ENCODE results near the gene ZFP92. TPM values are rescaled to one million over a fixed set of nuclear protein-coding genes. Genes with fewer than 3 reads are reported as not detected.
A peak's percentile ranks its signal among the peaks of the same experiment; 100 is the strongest.

Gene ZFP92
- total and polyA plus RNA-seq, 2 donors, result 0.19 to 0.27 TPM

DNA sequence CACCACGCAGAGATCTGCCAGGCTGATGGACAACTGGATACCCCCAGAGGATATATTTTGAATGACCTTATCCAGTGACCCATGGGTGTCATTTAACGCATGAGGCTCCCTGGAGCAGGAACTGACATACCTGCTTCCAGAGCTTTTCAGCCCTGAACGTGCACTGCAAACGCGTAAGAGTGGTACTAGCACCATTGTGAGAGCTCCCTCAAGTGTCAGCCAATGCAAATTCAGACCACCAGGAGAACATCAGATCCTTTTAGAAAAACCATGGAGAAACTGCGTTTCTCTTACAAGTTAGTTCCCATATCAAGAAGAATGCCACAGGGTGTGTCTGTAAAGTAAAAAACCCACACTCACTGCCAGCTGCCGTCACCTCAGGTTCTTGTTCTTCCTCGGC, 27.3 kb downstream of the ZFP92 start:
- peak in 1 of 9 donors; percentile 26 for DNase-seq (ENCODE audit: low read depth in 6 of 9, low spot score in 9 of 9)
- Histone ChIP-seq H3K4me1 (ENCODE audit: control insufficient read depth in 2 of 2, insufficient read depth in 2 of 2, low read length in 2 of 2) (no peaks in the 10 kb centered on the region), H3K27ac (ENCODE audit: low read depth in 1 of 2, low read length in 1 of 2) (no peak overlapping the region), H3K27me3 (ENCODE audit: control insufficient read depth in 2 of 2, insufficient read depth in 1 of 2, low read length in 1 of 2) (no peaks in the 10 kb centered on the region), H3K4me3 (ENCODE audit: low read length in 2 of 2) (no peak overlapping the region), H3K36me3 (ENCODE audit: control insufficient read depth in 2 of 2, insufficient read depth in 2 of 2, low read length in 1 of 2) (no peaks in the 10 kb centered on the region), H3K9me3 (ENCODE audit: control insufficient read depth in 2 of 2, insufficient read depth in 1 of 2, low read length in 1 of 2) (no peaks in the 10 kb centered on the region)
- WGBS, result 22% methylated on average over 8 of the region's 8 CpGs

DNA sequence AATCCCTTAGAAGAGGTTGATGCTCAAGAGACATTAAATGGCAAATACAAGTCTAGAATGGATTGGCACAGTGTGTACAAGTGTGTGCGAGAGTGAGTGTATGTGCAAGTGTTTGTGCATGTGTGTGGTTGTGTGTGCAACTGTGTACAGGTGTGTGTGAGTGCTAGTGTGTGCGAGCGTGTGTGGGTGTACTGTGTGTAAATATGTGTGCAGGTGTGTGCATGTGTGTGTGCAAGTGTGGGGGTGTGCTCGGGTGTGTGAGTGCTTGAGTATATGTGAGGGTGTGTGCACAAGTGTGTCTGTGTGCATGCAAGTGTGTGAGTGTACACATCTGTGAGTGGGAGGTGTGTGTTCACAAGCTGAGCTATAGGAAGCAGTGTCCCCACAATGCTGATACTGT, 28.7 kb downstream of the ZFP92 start:
- H3K9me3 ChIP-seq (ENCODE audit: control insufficient read depth in 2 of 2, insufficient read depth in 1 of 2, low read length in 1 of 2), result no peaks in the 10 kb centered on the region
- WGBS, result 96% methylated on average over 4 of the region's 4 CpGs
- H3K27ac ChIP-seq (ENCODE audit: low read depth in 1 of 2, low read length in 1 of 2), result no peak overlapping the region
- no peak overlapping the region for H3K4me3 ChIP-seq (ENCODE audit: low read length in 2 of 2)
- H3K4me1 ChIP-seq (ENCODE audit: control insufficient read depth in 2 of 2, insufficient read depth in 2 of 2, low read length in 2 of 2), result no peaks in the 10 kb centered on the region
- H3K36me3 ChIP-seq (ENCODE audit: control insufficient read depth in 2 of 2, insufficient read depth in 2 of 2, low read length in 1 of 2), result no peaks in the 10 kb centered on the region
- no peaks in the 10 kb centered on the region for H3K27me3 ChIP-seq (ENCODE audit: control insufficient read depth in 2 of 2, insufficient read depth in 1 of 2, low read length in 1 of 2)
- DNase-seq (ENCODE audit: low read depth in 6 of 9, low spot score in 9 of 9), result no peak

DNA sequence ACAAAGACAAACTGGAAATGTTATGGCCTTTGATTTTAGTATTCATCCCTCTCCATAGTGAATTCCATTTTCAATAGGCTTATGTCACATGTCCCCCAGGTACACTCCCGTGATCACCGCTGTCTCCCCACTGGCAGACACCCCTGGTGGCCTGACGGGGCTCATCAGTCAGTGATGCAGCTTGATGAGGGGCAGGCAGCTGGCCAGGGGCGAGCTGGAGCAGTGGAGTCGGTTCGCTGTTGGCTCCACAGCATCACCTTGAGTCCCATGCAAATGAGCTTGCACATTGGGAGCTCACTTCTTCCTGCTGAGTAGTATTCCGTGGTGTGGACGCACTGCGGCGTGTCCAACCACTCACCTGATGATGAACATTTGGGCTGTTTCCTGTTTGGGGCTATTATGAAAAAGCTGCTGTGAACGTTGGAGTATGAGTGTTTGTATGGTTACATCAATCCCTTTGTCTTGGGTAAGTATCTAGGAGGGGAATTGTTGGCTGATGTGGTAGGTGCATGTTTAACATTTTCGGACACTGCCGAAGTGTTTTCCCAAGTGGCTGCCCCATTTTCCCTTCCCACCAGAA, 29.4 kb downstream of the ZFP92 start:
- Histone ChIP-seq H3K9me3 (ENCODE audit: control insufficient read depth in 2 of 2, insufficient read depth in 1 of 2, low read length in 1 of 2) (peaks cover 0 to 4% of the 10 kb centered on the region in 2 donors), H3K4me1 (ENCODE audit: control insufficient read depth in 2 of 2, insufficient read depth in 2 of 2, low read length in 2 of 2) (no peaks in the 10 kb centered on the region), H3K27ac (ENCODE audit: low read depth in 1 of 2, low read length in 1 of 2) (no peak overlapping the region), H3K27me3 (ENCODE audit: control insufficient read depth in 2 of 2, insufficient read depth in 1 of 2, low read length in 1 of 2) (no peaks in the 10 kb centered on the region), H3K36me3 (ENCODE audit: control insufficient read depth in 2 of 2, insufficient read depth in 2 of 2, low read length in 1 of 2) (no peaks in the 10 kb centered on the region), H3K4me3 (ENCODE audit: low read length in 2 of 2) (no peak overlapping the region)
- 82% methylated on average over 13 of the region's 13 CpGs for WGBS
- no peak for DNase-seq (ENCODE audit: low read depth in 6 of 9, low spot score in 9 of 9)

DNA sequence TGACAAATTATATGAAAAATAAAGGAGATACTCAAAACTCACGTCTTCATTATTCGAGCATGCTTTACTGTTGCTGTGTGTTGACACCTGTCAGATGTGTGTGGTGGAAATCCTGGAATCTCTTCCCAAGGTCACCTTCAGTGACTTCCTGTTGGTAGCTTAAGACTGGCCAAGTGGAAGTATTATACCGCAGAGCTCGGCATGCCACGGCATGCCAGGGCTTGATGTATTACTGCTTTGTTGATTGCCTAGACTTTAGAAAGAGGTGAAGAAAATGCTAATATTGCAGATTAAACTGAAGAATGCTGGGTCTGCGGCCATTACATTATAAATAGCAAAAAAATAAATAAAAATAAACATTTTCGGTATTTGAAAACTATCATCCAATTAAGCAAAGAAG, 30.0 kb downstream of the ZFP92 start:
- H3K4me1 ChIP-seq (ENCODE audit: control insufficient read depth in 2 of 2, insufficient read depth in 2 of 2, low read length in 2 of 2), result no peaks in the 10 kb centered on the region
- H3K4me3 ChIP-seq (ENCODE audit: low read length in 2 of 2), result no peak overlapping the region
- H3K9me3 ChIP-seq (ENCODE audit: control insufficient read depth in 2 of 2, insufficient read depth in 1 of 2, low read length in 1 of 2), result peaks cover 0 to 4% of the 10 kb centered on the region in 2 donors
- no peak for DNase-seq (ENCODE audit: low read depth in 6 of 9, low spot score in 9 of 9)
- H3K27ac ChIP-seq (ENCODE audit: low read depth in 1 of 2, low read length in 1 of 2), result no peak overlapping the region
- H3K36me3 ChIP-seq (ENCODE audit: control insufficient read depth in 2 of 2, insufficient read depth in 2 of 2, low read length in 1 of 2), result no peaks in the 10 kb centered on the region
- H3K27me3 ChIP-seq (ENCODE audit: control insufficient read depth in 2 of 2, insufficient read depth in 1 of 2, low read length in 1 of 2), result no peaks in the 10 kb centered on the region
- WGBS, result 86% methylated on average over 7 of the region's 7 CpGs

DNA sequence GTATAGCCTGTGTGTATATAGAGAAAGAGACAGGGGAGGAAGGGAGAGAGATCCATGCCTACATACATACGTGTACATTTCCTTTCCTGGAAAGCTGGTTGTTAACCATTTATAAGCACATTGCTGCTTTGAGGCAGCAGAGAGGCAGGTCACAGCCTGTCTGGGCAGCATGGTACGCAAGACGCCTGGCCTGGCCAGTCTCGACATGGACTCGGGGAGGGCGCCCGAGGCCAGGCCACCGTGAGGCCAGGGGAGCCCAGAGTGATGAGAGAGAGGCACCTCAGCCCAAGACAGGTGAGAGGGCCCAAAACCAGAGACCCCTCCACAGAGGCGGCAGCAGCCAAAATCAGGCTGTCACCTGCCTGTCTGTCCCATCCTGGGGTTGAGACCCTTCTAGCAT, 30.7 kb downstream of the ZFP92 start:
- no peaks in the 10 kb centered on the region for H3K4me1 ChIP-seq (ENCODE audit: control insufficient read depth in 2 of 2, insufficient read depth in 2 of 2, low read length in 2 of 2)

DNA sequence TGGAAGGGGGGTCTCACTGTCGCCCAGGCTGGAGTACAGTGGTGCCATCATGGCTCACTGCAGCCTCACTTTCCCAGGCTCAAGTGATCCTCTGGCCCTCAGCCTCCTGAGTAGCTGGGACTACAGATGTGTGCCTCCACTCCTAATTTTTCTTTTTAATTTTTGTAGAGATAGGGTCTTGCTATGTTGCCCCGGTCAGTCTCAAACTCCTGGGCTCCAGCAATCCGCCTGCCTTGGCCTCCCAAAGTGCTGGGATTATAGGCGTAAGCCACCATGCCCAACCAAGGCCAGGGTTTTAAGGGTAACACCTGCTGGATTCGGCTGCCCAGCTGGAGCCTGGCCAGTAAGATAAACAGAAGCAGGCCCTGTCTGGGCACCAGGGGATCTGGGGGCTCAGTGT, 31.2 kb downstream of the ZFP92 start:
- peaks cover 0 to 3% of the 10 kb centered on the region in 2 donors for H3K36me3 ChIP-seq (ENCODE audit: control insufficient read depth in 2 of 2, insufficient read depth in 2 of 2, low read length in 1 of 2)
- H3K27ac ChIP-seq (ENCODE audit: low read depth in 1 of 2, low read length in 1 of 2), result no peak overlapping the region
- no peak overlapping the region for H3K4me3 ChIP-seq (ENCODE audit: low read length in 2 of 2)
- peaks cover 0 to 4% of the 10 kb centered on the region in 2 donors for H3K9me3 ChIP-seq (ENCODE audit: control insufficient read depth in 2 of 2, insufficient read depth in 1 of 2, low read length in 1 of 2)
- no peaks in the 10 kb centered on the region for H3K27me3 ChIP-seq (ENCODE audit: control insufficient read depth in 2 of 2, insufficient read depth in 1 of 2, low read length in 1 of 2)
- DNase-seq (ENCODE audit: low read depth in 6 of 9, low spot score in 9 of 9), result no peak
- 94% methylated on average over 5 of the region's 5 CpGs for WGBS
- no peaks in the 10 kb centered on the region for H3K4me1 ChIP-seq (ENCODE audit: control insufficient read depth in 2 of 2, insufficient read depth in 2 of 2, low read length in 2 of 2)

More for the DNA sequence above, 30.7 kb downstream of the ZFP92 start:
- Histone ChIP-seq H3K27ac (ENCODE audit: low read depth in 1 of 2, low read length in 1 of 2) (no peak overlapping the region), H3K4me3 (ENCODE audit: low read length in 2 of 2) (no peak overlapping the region), H3K9me3 (ENCODE audit: control insufficient read depth in 2 of 2, insufficient read depth in 1 of 2, low read length in 1 of 2) (peaks cover 0 to 4% of the 10 kb centered on the region in 2 donors), H3K36me3 (ENCODE audit: control insufficient read depth in 2 of 2, insufficient read depth in 2 of 2, low read length in 1 of 2) (no peaks in the 10 kb centered on the region), H3K27me3 (ENCODE audit: control insufficient read depth in 2 of 2, insufficient read depth in 1 of 2, low read length in 1 of 2) (no peaks in the 10 kb centered on the region)
- WGBS, result 84% methylated on average over 9 of the region's 9 CpGs
- DNase-seq (ENCODE audit: low read depth in 6 of 9, low spot score in 9 of 9), result no peak

DNA sequence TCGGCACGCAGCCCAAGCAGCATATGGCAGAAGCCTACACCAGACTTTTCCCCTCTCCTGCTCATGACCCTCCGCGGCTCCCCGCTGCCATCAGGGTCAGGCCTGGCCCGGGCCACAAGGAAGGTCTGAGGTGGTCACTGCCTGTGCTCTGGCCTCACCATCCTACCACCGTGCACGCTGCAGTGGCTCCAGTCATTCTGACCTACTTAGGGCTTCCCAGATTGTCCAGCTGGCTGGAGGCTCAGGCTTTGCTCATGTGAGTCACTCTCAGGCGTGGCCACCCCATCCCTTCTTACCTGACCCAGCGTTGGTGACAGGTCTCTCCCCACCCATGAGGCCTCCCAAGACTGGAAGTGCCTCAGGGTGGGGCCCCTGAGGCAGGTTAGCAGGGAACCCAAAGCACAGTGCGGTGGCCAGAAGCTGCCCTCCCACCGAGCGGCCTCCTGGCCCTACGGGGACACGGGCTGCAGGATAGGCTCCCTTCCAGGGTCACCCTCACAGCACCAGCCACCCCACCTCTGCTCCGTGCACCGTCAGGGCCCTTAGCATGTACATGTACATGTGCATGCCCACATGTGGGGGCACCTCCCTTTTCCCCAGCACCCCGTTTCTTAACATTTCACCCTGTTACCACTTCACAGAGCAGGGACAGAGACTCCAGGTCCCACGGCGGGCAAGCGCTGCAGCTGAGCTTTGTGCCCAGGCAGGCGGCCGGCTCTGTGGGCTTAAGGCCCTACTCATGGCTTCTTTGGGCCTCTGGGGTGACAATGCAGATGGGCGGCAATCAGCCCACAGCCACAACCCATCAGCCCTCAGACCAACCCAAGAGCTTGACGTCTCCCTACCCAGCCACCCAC, 32.4 kb downstream of the ZFP92 start:
- DNase-seq (ENCODE audit: low read depth in 6 of 9, low spot score in 9 of 9), result no peak
- H3K27ac ChIP-seq (ENCODE audit: low read depth in 1 of 2, low read length in 1 of 2), result no peak overlapping the region
- WGBS, result 94% methylated on average over 25 of the region's 25 CpGs
- peaks cover 0 to 3% of the 10 kb centered on the region in 2 donors for H3K36me3 ChIP-seq (ENCODE audit: control insufficient read depth in 2 of 2, insufficient read depth in 2 of 2, low read length in 1 of 2)
- H3K9me3 ChIP-seq (ENCODE audit: control insufficient read depth in 2 of 2, insufficient read depth in 1 of 2, low read length in 1 of 2), result peaks cover 0 to 4% of the 10 kb centered on the region in 2 donors
- no peaks in the 10 kb centered on the region for H3K4me1 ChIP-seq (ENCODE audit: control insufficient read depth in 2 of 2, insufficient read depth in 2 of 2, low read length in 2 of 2)
- no peaks in the 10 kb centered on the region for H3K27me3 ChIP-seq (ENCODE audit: control insufficient read depth in 2 of 2, insufficient read depth in 1 of 2, low read length in 1 of 2)
- no peak overlapping the region for H3K4me3 ChIP-seq (ENCODE audit: low read length in 2 of 2)

DNA sequence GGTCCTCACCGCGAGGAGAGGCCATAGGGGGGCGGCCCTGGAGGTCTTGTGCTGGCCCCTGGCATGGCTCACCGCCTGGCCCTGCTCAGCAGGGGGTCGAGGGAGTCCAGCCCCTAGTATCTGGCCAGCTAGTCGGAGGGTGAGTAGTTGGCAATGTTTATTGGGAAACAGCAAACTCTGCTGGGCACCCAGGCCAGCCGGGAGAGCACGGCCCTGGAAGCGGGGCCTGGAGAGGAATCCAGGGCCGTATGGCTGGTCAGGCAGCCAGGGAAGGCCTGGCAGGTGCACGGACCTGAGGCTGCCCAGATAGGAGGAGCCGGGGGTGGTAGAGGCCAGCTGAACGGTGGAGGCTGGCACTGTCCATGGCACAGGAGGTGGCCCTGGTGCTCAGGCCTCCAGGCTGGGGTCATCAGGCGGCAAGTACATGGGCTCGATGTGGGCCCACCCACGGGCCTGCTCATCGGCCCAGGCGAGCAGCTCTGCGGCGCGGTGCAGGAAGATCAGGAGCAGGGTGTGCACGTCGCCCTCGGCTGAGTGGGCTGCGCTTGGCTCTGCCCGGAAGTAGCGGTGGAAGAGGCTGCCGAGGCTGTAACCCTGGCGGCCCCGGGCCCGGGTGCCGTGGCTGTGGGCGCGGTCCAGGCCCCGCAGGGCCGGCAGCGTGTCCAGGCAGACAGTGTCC, 33.2 kb downstream of the ZFP92 start:
- Histone ChIP-seq H3K27ac (ENCODE audit: low read depth in 1 of 2, low read length in 1 of 2) (no peak overlapping the region), H3K4me3 (ENCODE audit: low read length in 2 of 2) (no peak overlapping the region), H3K9me3 (ENCODE audit: control insufficient read depth in 2 of 2, insufficient read depth in 1 of 2, low read length in 1 of 2) (peaks cover 0 to 4% of the 10 kb centered on the region in 2 donors), H3K27me3 (ENCODE audit: control insufficient read depth in 2 of 2, insufficient read depth in 1 of 2, low read length in 1 of 2) (no peaks in the 10 kb centered on the region), H3K4me1 (ENCODE audit: control insufficient read depth in 2 of 2, insufficient read depth in 2 of 2, low read length in 2 of 2) (no peaks in the 10 kb centered on the region), H3K36me3 (ENCODE audit: control insufficient read depth in 2 of 2, insufficient read depth in 2 of 2, low read length in 1 of 2) (peaks cover 0 to 5% of the 10 kb centered on the region in 2 donors)
- no peak for DNase-seq (ENCODE audit: low read depth in 6 of 9, low spot score in 9 of 9)
- whole genome bisulfite sequencing, result 97% methylated on average over 37 of the region's 37 CpGs
